ENCODE measurements around the gene PODXL. TPM values are rescaled to one million over a fixed set of nuclear protein-coding genes. Genes with fewer than 3 reads are reported as not detected.
A peak's percentile ranks its signal among the peaks of the same experiment; 100 is the strongest.
"Not testable (repeated sequence)": the region's sequence is repeated elsewhere in the genome, so short reads cannot be mapped to it uniquely, and the experiment has no call there.

The PODXL gene
- total RNA-seq, 2 donors from 2014 or later: 0.18 to 1.3 TPM

GRCh38 chr7:131494182-131494581, 62.2 kb downstream of the PODXL start:
- no peak for ATAC-seq

GRCh38 chr7:131493581-131493980, 62.8 kb downstream of the PODXL start:
- Mint-ChIP-seq H3K36me3 (no peaks in the 10 kb centered on the region), H3K9me3 (no peaks in the 10 kb centered on the region), H3K27ac (no peak overlapping the region)
- no peak for ATAC-seq
- no peak for DNase-seq (ENCODE audit: low spot score in 2 of 2)

More at GRCh38 chr7:131494182-131494581, 62.2 kb downstream of the PODXL start:
- Mint-ChIP-seq H3K9me3 (no peaks in the 10 kb centered on the region), H3K36me3 (no peaks in the 10 kb centered on the region), H3K27ac (no peak overlapping the region)
- no peak for DNase-seq (ENCODE audit: low spot score in 2 of 2)

GRCh38 chr7:131493081-131493480, 63.3 kb downstream of the PODXL start:
- DNase-seq (ENCODE audit: low spot score in 2 of 2) (no peak), ATAC-seq (no peak)
- no peaks in the 10 kb centered on the region for H3K9me3 Mint-ChIP-seq
- H3K36me3 Mint-ChIP-seq: no peaks in the 10 kb centered on the region
- no peak overlapping the region for H3K27ac Mint-ChIP-seq

- ATAC-seq (no peak), DNase-seq (ENCODE audit: low spot score in 2 of 2) (no peak)
- H3K9me3 Mint-ChIP-seq: no peaks in the 10 kb centered on the region
- no peaks in the 10 kb centered on the region for H3K36me3 Mint-ChIP-seq
- no peak overlapping the region for H3K27ac Mint-ChIP-seq
Observed at GRCh38 chr7:131489881-131490280, 66.5 kb downstream of the PODXL start.

- Mint-ChIP-seq H3K36me3 (no peaks in the 10 kb centered on the region), H3K27ac (no peak overlapping the region), H3K9me3 (no peaks in the 10 kb centered on the region)
- ATAC-seq: no peak
- DNase-seq (ENCODE audit: low spot score in 2 of 2): no peak
Observed at GRCh38 chr7:131489196-131489595, 67.2 kb downstream of the PODXL start.

GRCh38 chr7:131488361-131488760, 68.1 kb downstream of the PODXL start:
- Mint-ChIP-seq H3K36me3 (no peaks in the 10 kb centered on the region), H3K27ac (no peak overlapping the region), H3K9me3 (no peaks in the 10 kb centered on the region)
- DNase-seq (ENCODE audit: low spot score in 2 of 2) (no peak), ATAC-seq (no peak)

GRCh38 chr7:131487217-131487616, 69.2 kb downstream of the PODXL start:
- ATAC-seq (peak in 1 of 2 donors; percentile 51), DNase-seq (ENCODE audit: low spot score in 2 of 2) (no peak)
- no peak overlapping the region for H3K27ac Mint-ChIP-seq
- no peaks in the 10 kb centered on the region for H3K36me3 Mint-ChIP-seq
- no peaks in the 10 kb centered on the region for H3K9me3 Mint-ChIP-seq

- DNase-seq (ENCODE audit: low spot score in 2 of 2) (no peak), ATAC-seq (no peak)
- Mint-ChIP-seq H3K27ac (no peak overlapping the region), H3K9me3 (no peaks in the 10 kb centered on the region), H3K36me3 (no peaks in the 10 kb centered on the region)
Observed at GRCh38 chr7:131486346-131486745, 70.1 kb downstream of the PODXL start.

GRCh38 chr7:131483586-131483985, 72.8 kb downstream of the PODXL start:
- H3K27ac Mint-ChIP-seq: no peak overlapping the region
- ATAC-seq: no peak
- no peaks in the 10 kb centered on the region for H3K36me3 Mint-ChIP-seq
- no peak for DNase-seq (ENCODE audit: low spot score in 2 of 2)
- H3K9me3 Mint-ChIP-seq: no peaks in the 10 kb centered on the region

GRCh38 chr7:131482800-131483199, 73.6 kb downstream of the PODXL start:
- no peaks in the 10 kb centered on the region for H3K36me3 Mint-ChIP-seq
- ATAC-seq: no peak
- no peak overlapping the region for H3K27ac Mint-ChIP-seq
- no peak for DNase-seq (ENCODE audit: low spot score in 2 of 2)
- H3K9me3 Mint-ChIP-seq: no peaks in the 10 kb centered on the region

- DNase-seq (ENCODE audit: low spot score in 2 of 2) (no peak), ATAC-seq (no peak)
- H3K27ac Mint-ChIP-seq: no peak overlapping the region
- no peaks in the 10 kb centered on the region for H3K9me3 Mint-ChIP-seq
- no peaks in the 10 kb centered on the region for H3K36me3 Mint-ChIP-seq
Observed at GRCh38 chr7:131480384-131481315, 75.8 kb downstream of the PODXL start.

- ATAC-seq: no peak
- peaks cover 0 to 14% of the 10 kb centered on the region in 2 donors for H3K36me3 Mint-ChIP-seq
- H3K27ac Mint-ChIP-seq: no peak overlapping the region
- DNase-seq (ENCODE audit: low spot score in 2 of 2): no peak
- H3K9me3 Mint-ChIP-seq: no peaks in the 10 kb centered on the region
Observed at GRCh38 chr7:131476740-131477139, 79.7 kb downstream of the PODXL start.

GRCh38 chr7:131471250-131472004, 85.0 kb downstream of the PODXL start:
- no peak overlapping the region for H3K27ac Mint-ChIP-seq
- H3K9me3 Mint-ChIP-seq: no peaks in the 10 kb centered on the region
- ATAC-seq (no peak), DNase-seq (ENCODE audit: low spot score in 2 of 2) (no peak)
- peaks cover 17 to 19% of the 10 kb centered on the region in 2 donors for H3K36me3 Mint-ChIP-seq

- Mint-ChIP-seq H3K9me3 (no peaks in the 10 kb centered on the region), H3K27ac (no peak overlapping the region), H3K36me3 (peaks cover 5 to 20% of the 10 kb centered on the region in 2 donors)
- ATAC-seq: no peak
- no peak for DNase-seq (ENCODE audit: low spot score in 2 of 2)
Observed at GRCh38 chr7:131467788-131468187, 88.6 kb downstream of the PODXL start.

GRCh38 chr7:131466735-131467365, 89.6 kb downstream of the PODXL start:
- Mint-ChIP-seq H3K9me3 (no peaks in the 10 kb centered on the region), H3K27ac (no peak overlapping the region), H3K36me3 (peaks cover 5 to 22% of the 10 kb centered on the region in 2 donors)
- ATAC-seq (no peak), DNase-seq (ENCODE audit: low spot score in 2 of 2) (no peak)

- not testable (repeated sequence) for ATAC-seq; DNase-seq (ENCODE audit: low spot score in 2 of 2); H3K9me3 Mint-ChIP-seq; H3K27ac Mint-ChIP-seq
- peaks cover 5 to 14% of the 10 kb centered on the region in 2 donors for H3K36me3 Mint-ChIP-seq
Observed at GRCh38 chr7:131462715-131463114, 93.7 kb downstream of the PODXL start.

- Mint-ChIP-seq H3K36me3 (peaks cover 8 to 11% of the 10 kb centered on the region in 2 donors), H3K27ac (no peak overlapping the region), H3K9me3 (no peaks in the 10 kb centered on the region)
- DNase-seq (ENCODE audit: low spot score in 2 of 2): no peak
- ATAC-seq: no peak
Observed at GRCh38 chr7:131462059-131462458, 94.4 kb downstream of the PODXL start.

Measured in activated naive CD4-positive, alpha-beta T cell treated with anti-CD3 and anti-CD28 coated beads, Interleukin-2, amount 50 U/mL, for 72 hours (primary cell).